BJ (cell line): ENCODE results near the gene APBA2. TPM values are rescaled to one million over a fixed set of nuclear protein-coding genes. Genes with fewer than 3 reads are reported as not detected.

Experiments
- CTCF ChIA-PET: fragments of 350-600 bp; formaldehyde crosslinking; extraction: SDS; loops from one replicate; lab custom pipeline; 2021; ENCODE audit warnings: antibody characterized with exemption, inconsistent platforms; lab: Yijun Ruan, JAX
- POLR2A ChIA-PET: fragments of 300-600 bp; sonication (Branson Sonifier 250); formaldehyde crosslinking; extraction: SDS; loops from one replicate; lab custom pipeline; 2021; ENCODE audit warnings: antibody characterized with exemption; lab: Charles Lee
- DNase-seq: peaks from one replicate; pipeline ENCODE4 v3.0.0-alpha.2; 2011; ENCODE audit warnings: low read depth
- H3K27me3 ChIP-seq: 2 replicates; pipeline ENCODE4 v1.6.0; 2011; ENCODE audit warnings: low read length; ENCODE audit not compliant: control insufficient read depth, insufficient read depth
- H3K36me3 ChIP-seq: 2 replicates; pipeline ENCODE4 v1.5.1; 2011; ENCODE audit warnings: low read length; ENCODE audit not compliant: control insufficient read depth, insufficient read depth
- H3K4me3 ChIP-seq: 2 replicates; pipeline ENCODE4 v1.5.1; 2011; ENCODE audit warnings: low read depth, mild to moderate bottlenecking, control low read depth, low read length
- CTCF ChIP-seq: IDR thresholded peaks from 2 replicates; pipeline ENCODE4 v1.5.1; 2011; ENCODE audit warnings: low read depth, mild to moderate bottlenecking, control low read depth, inconsistent platforms, low read length, moderate library complexity; ENCODE audit not compliant: insufficient read depth
- polyA plus RNA-seq: library from polyadenylated mRNA; depleted of rRNA; stranded (reverse); fragments of >200 nt; gene quantifications from 2 replicates; pipeline ENCODE4 v1.2.3, GENCODE V29; 2011

APBA2 gene
- polyA plus RNA-seq, 1 experiment = 15.1 TPM

- no peak for DNase-seq
- Histone ChIP-seq H3K27me3 (no peaks in the 10 kb centered on the region), H3K36me3 (no peaks in the 10 kb centered on the region), H3K4me3 (no peak overlapping the region)
- CTCF ChIA-PET = interaction anchor here (0.9 kb wide), 1 partner anchor 13 kb away, joined by 5 read pairs; no protein-coding TSS in a partner anchor
- TF ChIP-seq CTCF = no peak
- POLR2A ChIA-PET = no interaction called here
These were observed 111.2 kb downstream of the APBA2 start for GRCh38 chr15:28996953-28997352.

GRCh38 chr15:28997791-28998190 is 112.0 kb downstream of the APBA2 start:
- DNase-seq = no peak
- no peaks in the 10 kb centered on the region for H3K36me3 ChIP-seq
- TF ChIP-seq CTCF = no peak
- ChIA-PET CTCF (interaction anchor here (0.8 to 1.6 kb wide), 3 partner anchors 13 to 105 kb away, joined by 3 to 5 read pairs (median 5); no protein-coding TSS in a partner anchor), POLR2A (no interaction called here)
- no peak overlapping the region for H3K4me3 ChIP-seq
- H3K27me3 ChIP-seq = no peaks in the 10 kb centered on the region

- no peak for DNase-seq
- H3K27me3 ChIP-seq = no peaks in the 10 kb centered on the region
- no peak for TF ChIP-seq CTCF
- ChIA-PET POLR2A (no interaction called here), CTCF (interaction anchor here (0.8 to 1.6 kb wide), 3 partner anchors 16 to 104 kb away, joined by 3 to 5 read pairs (median 3); no protein-coding TSS in a partner anchor)
- H3K36me3 ChIP-seq = no peaks in the 10 kb centered on the region
- H3K4me3 ChIP-seq = no peak overlapping the region
These were observed 112.7 kb downstream of the APBA2 start for GRCh38 chr15:28998511-28998910.

DNA sequence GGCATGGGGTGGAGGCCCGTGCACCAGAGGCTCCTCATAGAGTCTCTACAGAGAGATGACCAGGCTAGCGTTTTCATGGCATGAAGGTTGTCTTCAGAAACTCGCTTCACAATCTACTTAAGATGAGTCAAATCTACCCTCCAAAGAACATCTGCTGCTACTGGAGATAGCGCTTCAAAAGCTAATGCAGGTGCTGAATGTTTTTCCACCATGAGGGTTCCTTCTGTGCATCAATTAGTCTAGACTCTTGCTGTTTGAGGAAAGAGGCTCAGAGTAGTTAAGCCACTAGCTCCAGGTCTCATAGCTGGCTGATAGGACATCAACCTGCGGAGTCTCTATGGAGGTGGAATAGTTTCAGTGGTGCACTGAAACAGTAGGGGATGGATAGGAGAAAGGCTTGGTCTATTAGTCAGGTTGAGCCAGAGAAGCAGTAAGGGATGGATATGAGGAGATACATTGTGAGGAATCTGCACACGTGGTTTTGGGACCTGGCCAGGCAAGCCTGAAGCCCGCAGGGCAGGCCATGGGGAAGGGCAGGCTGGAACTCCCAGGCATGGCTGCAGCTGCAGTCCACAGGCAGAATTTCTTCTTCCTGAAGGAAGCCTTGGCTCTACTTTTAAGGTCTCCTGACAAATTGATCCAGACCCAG is 117.5 kb downstream of the APBA2 start:
- Histone ChIP-seq H3K36me3 (no peaks in the 10 kb centered on the region), H3K4me3 (no peak overlapping the region), H3K27me3 (no peaks in the 10 kb centered on the region)
- DNase-seq = no peak
- POLR2A ChIA-PET = no interaction called here
- CTCF ChIA-PET = interaction anchor here (0.6 kb wide), 1 partner anchor 94 kb away, joined by 3 read pairs; no protein-coding TSS in a partner anchor
- TF ChIP-seq CTCF = no peak

- POLR2A ChIA-PET = no interaction called here
- TF ChIP-seq CTCF = no peak
- no peak overlapping the region for H3K4me3 ChIP-seq
- CTCF ChIA-PET = no interaction called here
- no peak for DNase-seq
- no peaks in the 10 kb centered on the region for H3K27me3 ChIP-seq
- H3K36me3 ChIP-seq = no peaks in the 10 kb centered on the region
These were observed 118.1 kb downstream of the APBA2 start for GRCh38 chr15:29003840-29004233.
